NT2/D1 (cell line): Measurements from ENCODE around the gene SEMA3B.

Source experiments
- SUZ12 ChIP-seq: IDR thresholded peaks from 2 replicates; pipeline ENCODE4 v1.6.1; 2011; ENCODE audit not compliant: insufficient read length, insufficient read depth; ENCODE audit errors: extremely low read depth
- ZNF274 ChIP-seq: IDR thresholded peaks from 2 replicates; pipeline ENCODE4 v1.6.1; 2011; ENCODE audit warnings: mild to moderate bottlenecking, low read depth, low read length

GRCh38 chr3:50299929-50300680 is 31.2 kb downstream of the SEMA3B start:
- TF ChIP-seq SUZ12 (no peak), ZNF274 (no peak)
